Measurements from ENCODE around the gene CEACAM6. TPM values are rescaled to one million over a fixed set of nuclear protein-coding genes. Genes with fewer than 3 reads are reported as not detected.
A peak's percentile ranks its signal among the peaks of the same experiment; 100 is the strongest.

Gene CEACAM6
- total RNA-seq, 4 donors from 2014 or later, result under 0.01 to 1.3 (median 0.69) TPM; not detected in 1

DNA sequence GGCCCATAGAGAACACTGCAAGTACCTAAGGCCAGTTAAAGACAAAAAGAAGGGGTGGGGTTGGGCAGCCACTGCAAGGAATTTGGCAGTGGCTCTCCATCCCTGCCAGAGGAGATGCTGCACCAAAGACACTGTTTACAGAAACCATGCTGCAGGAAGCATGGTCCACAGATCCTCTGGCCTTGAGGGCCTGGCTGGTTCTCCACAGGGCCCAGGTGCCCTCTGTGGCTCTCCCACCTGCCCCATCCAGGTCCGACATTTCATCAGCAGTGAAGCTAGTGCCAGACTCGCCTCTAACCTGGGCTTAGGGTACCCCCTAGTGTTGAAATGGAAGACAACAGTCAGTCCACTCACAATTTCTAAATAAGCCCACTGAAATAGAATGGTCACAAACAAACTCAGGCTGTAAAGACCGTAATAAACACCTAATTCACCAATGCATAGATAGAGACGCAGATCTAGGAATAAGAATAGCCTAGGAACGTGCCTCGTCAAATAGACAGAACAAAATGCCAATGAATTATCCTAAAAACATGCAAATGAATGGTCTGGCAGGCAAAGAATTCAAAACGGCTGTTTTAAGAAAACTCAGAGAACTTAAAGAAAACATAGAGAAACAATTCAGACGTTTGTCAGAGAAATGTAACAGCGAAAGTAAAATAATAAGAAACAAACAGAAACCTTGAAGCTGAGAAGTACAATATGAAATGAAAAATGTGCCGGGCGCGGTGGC, 65.8 kb downstream of the CEACAM6 start:
- TF ChIP-seq EP300 (IDR thresholded peaks at IDR 0.05) (no peak), CTCF (IDR thresholded peaks at IDR 0.05) (peak; percentile 42 to 50 (median 50))
- no peak overlapping the region for H3K4me3 ChIP-seq
- intact Hi-C loops (cut with DNase I), result no loop called here
- H3K36me3 ChIP-seq, result no peaks in the 10 kb centered on the region
- no peaks in the 10 kb centered on the region for H3K9me3 ChIP-seq
- 41% methylated on average over 11 of the region's 12 CpGs for WGBS
- no peak overlapping the region for H3K27ac ChIP-seq (replicated peaks in 1 of 4)
- no peak for DNase-seq (ENCODE audit: extremely low spot score)
- H3K4me1 ChIP-seq, result peaks cover 0 to 9% (median 3%) of the 10 kb centered on the region in 4 donors
- H3K27me3 ChIP-seq, result peaks cover 0 to 23% (median 0%) of the 10 kb centered on the region in 4 donors

Other genes with a start within 250 kb of the CEACAM6 start
- 1 to 10 TPM in 1 of 4 donors, under 1 TPM in 1, not detected in 2; 0.83 to 1.8 TPM for gene CEACAM21, start 179.4 kb upstream of the CEACAM6 start, total RNA-seq
- gene CEACAM4, start 128.5 kb upstream of the CEACAM6 start, total RNA-seq, result 1 to 10 TPM in 2 of 4 donors, under 1 TPM in 2; 0.46 to 3.3 (median 1.1) TPM
- gene CEACAM7, start 67.3 kb upstream of the CEACAM6 start, total RNA-seq, result 1 to 10 TPM in 1 of 4 donors, under 1 TPM in 1, not detected in 2; 0.83 to 2.1 TPM
- 1 to 10 TPM in 1 of 4 donors, under 1 TPM in 1, not detected in 2; 0.83 to 2.2 TPM for gene CEACAM5, start 46.9 kb upstream of the CEACAM6 start, total RNA-seq
- under 1 TPM in 1 of 4 donors, not detected in 3; 0.26 TPM for gene CEACAM3, start 41.1 kb downstream of the CEACAM6 start, total RNA-seq
- not detected for gene LYPD4, start 89.2 kb downstream of the CEACAM6 start, total RNA-seq
- gene DMRTC2, start 89.5 kb downstream of the CEACAM6 start, total RNA-seq, result not detected
- 1,000 to 10,000 TPM in 3 of 4 donors, 100 to 1,000 TPM in 1; 893 to 1,378 (median 1,179) TPM for gene RPS19, start 104.7 kb downstream of the CEACAM6 start, total RNA-seq
- gene CD79A, start 121.7 kb downstream of the CEACAM6 start, total RNA-seq, result 1 to 10 TPM in 1 of 4 donors, under 1 TPM in 1, not detected in 2; 0.71 to 2.2 TPM
- gene ARHGEF1, start 127.7 kb downstream of the CEACAM6 start, total RNA-seq, result 10 to 100 TPM; 54.5 to 71.8 (median 59.7) TPM
- under 1 TPM in 3 of 4 donors, not detected in 1; 0.32 to 0.42 (median 0.33) TPM for gene ERFL, start 172.9 kb downstream of the CEACAM6 start, total RNA-seq
- 100 to 1,000 TPM; 142 to 250 (median 201) TPM for gene RABAC1, start 203.8 kb downstream of the CEACAM6 start, total RNA-seq
- 1 to 10 TPM; 2.1 to 4.3 (median 3.5) TPM for gene ATP1A3, start 238.7 kb downstream of the CEACAM6 start, total RNA-seq